Endometrial microvascular endothelial cells (primary cell): ENCODE data around the gene NAT8L. TPM values are rescaled to one million over a fixed set of nuclear protein-coding genes. Genes with fewer than 3 reads are reported as not detected.
"Not testable (repeated sequence)": the region's sequence is repeated elsewhere in the genome, so short reads cannot be mapped to it uniquely, and the experiment has no call there.

Experiments
- in situ Hi-C: cut with HindIII; loops from 2 replicates; pipeline ENCODE4 v1.10.0; 2017; ENCODE audit warnings: low sequenced_read_pairs, low pct_unique_long_range_greater_than_20kb; ENCODE audit errors: inconsistent ontology term
- total RNA-seq: library from RNA; depleted of rRNA; stranded (reverse); fragments of >200 nt; gene quantifications from one replicate; pipeline ENCODE4 v1.2.3, GENCODE V29; 2015; ENCODE audit errors: inconsistent ontology term

The NAT8L gene
- not detected for total RNA-seq

- in situ Hi-C loops: no loop called here
These were observed at the start of gene NAT8L for GRCh38 chr4:2059046-2059725. Gene NAT8L, plus strand, starts transcription at chr4:2059327. Its CDS starts 185 bp downstream, at chr4:2059512.

DNA sequence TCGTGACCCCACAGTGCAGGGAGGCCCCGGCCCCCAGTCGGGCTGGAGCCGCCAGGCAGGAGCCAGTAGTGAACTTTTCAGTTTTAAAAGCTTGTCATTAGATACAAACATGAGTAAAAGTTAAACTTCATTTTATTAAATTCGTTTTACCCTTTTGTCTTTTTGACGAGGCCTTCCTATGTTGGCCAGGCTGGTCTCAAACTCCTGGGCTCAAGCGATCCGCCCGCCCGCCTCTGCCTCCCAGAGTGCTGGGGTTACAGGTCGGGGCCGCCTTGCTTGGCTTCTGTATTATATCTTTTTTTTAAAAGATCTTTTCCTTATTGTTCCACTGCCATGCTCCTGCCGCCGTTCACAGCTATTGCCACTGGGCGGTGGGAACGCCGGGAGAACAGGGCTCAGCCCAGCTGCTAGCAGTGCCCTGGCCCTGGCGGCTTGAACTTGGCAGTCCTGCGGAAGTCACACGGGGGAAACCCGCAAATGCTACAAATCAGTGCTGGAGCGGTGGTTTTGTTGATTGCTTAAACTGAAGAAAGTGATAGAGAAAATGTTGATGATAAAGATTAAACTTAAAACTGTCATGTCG, 49.4 kb upstream of the NAT8L start:
- in situ Hi-C loops: no loop called here

GRCh38 chr4:2011583-2011982, 47.5 kb upstream of the NAT8L start:
- in situ Hi-C loops: no loop called here

DNA sequence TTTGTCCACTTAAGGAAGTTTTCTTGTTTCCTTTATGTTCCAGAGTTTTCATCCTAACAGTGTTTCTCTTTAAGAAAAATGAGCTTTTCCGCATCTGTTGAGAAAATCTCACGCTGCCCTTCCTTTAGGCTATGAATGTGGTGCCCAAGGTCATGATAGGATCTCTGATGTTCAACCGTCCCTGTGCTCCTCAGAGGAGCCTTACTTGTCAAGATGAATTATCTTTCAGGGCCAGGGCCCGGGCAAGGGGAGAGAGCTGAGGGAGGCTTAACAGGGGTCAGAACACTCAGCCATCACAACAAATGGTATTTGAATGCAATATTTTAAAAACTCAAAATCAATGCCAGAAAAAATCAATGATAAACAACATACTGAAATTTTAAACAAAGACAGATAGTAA, 44.1 kb upstream of the NAT8L start:
- in situ Hi-C loops: no loop called here

DNA sequence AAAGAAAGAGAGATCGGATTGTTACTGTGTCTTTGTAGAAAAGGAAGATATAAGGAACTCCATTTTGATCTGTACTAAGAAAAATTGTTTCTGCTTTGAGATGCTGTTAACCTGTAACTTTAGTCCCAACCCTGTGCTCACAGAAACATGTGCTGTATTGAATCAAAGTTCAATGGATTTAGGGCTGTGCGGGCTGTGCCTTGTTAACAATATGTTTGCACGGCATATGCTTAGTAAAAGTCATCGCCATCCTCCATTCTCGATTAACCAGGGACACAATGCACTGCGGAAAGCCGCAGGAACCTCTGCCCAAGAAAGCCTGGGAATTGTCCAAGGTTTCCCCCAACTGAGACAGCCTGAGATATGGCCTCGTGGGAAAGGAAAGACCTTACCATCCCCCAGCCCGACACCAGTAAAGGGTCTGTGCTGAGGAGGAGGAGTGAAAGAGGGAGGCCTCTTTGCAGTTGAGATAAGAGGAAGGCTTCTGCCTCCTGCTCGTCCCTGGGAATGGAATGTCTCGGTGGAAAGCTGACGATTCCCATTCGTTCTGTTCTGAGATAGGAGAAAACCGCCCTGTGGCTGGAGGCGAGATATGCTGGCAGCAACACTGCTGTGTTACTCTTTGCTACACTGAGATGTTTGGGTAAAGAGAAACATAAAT, 37.6 kb upstream of the NAT8L start:
- in situ Hi-C loops: not testable (repeated sequence)

GRCh38 chr4:2024683-2025082, 34.4 kb upstream of the NAT8L start:
- in situ Hi-C loops: no loop called here

- in situ Hi-C loops: no loop called here
These were observed 33.3 kb upstream of the NAT8L start for GRCh38 chr4:2025817-2026216.

GRCh38 chr4:2027120-2027519, 32.0 kb upstream of the NAT8L start:
- in situ Hi-C loops: not testable (repeated sequence)

- in situ Hi-C loops: not testable (repeated sequence)
These were observed 28.0 kb upstream of the NAT8L start for GRCh38 chr4:2031161-2031560.

GRCh38 chr4:2036327-2036726, 22.8 kb upstream of the NAT8L start:
- in situ Hi-C loops: no loop called here

- in situ Hi-C loops: no loop called here
These were observed 22.3 kb upstream of the NAT8L start for GRCh38 chr4:2036866-2037265.

DNA sequence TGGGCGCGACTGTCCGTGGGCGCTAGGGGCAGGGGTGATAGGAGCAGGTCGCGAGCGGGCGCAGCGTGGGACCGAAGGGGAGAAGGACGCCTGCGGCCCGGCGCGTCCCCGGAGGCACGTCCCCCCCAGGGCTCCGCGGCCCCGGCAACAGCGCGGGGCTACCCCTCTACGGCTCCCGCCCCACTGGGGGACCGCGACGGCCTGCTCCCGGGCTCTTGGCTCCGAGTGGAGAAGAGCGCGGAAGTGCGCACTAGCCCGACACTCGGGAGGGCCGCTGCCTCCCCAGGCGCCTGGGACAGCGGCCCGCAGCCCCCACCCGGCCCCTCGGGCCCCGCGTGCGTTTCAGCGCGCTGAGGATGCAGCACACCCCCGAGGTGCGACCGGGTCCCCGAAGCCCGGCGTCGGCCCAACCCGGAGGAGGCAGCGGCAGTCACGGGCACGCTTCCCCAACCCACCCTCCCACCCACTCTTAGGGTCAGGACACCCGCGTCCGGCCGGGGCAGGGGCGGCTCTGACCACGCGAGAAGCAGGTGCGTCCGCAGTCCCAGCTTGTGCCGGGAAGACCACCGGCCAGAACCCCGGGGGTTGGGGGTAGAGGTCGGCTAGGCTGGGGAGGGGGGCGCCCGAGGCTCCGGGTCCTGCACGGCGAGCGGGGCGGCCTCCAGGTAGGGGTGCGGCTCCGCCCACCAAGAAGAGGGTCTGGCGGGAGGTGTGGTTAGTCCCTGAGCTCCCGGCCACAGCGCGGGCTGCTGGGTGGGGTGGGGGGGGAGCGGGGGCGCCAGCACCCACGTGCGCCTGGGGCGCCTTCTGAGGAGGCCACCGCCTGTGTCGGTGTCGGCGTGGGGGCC, 18.5 kb upstream of the NAT8L start:
- in situ Hi-C loops: no loop called here

DNA sequence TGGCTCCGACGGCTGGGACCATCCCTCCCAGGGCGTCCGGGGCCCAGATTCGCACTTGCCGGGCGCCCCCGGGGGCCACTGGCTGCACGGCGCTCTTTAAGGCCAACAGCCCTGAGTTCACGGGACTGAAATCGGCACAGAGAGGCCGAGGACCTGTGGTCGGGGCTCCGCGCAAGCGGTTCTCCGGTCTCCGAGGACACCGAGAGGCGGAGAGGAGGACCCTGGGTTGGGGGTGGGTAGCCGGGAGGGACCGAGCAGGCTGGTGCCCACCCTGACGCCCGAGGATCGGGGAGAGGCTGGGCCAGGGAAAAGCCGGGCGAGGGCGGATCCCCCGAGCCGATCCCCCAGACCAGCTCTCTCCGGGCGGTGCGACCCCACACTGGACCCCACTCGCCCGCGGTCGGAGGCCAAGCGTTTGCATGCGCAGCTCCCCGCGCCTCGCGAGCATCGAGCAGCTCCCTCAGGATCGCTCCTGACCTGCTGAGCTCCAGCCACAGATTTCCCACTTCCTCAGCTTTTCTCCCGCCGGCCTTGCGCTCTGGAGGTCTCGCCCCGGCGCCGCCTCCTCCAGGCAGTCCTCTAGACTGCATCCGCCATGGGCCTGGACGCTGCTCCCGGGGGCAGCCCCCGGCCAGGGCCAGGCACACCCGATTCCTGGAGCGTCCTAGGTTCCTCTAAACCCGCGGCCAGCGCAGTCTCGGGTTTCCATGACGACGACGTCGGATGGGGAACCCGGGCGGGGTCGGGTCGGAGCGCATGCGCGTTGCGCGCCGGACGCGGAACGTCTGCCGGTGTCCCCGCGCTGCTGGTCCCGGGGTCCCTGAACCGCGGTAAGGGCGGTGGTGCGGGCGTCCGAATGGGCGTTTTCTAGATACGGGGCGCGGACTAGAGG, 17.6 kb upstream of the NAT8L start:
- in situ Hi-C loops: no loop called here

- in situ Hi-C loops: no loop called here
These were observed 16.8 kb upstream of the NAT8L start for GRCh38 chr4:2042204-2042946.

- in situ Hi-C loops: no loop called here
These were observed 16.2 kb upstream of the NAT8L start for GRCh38 chr4:2042947-2043395.

DNA sequence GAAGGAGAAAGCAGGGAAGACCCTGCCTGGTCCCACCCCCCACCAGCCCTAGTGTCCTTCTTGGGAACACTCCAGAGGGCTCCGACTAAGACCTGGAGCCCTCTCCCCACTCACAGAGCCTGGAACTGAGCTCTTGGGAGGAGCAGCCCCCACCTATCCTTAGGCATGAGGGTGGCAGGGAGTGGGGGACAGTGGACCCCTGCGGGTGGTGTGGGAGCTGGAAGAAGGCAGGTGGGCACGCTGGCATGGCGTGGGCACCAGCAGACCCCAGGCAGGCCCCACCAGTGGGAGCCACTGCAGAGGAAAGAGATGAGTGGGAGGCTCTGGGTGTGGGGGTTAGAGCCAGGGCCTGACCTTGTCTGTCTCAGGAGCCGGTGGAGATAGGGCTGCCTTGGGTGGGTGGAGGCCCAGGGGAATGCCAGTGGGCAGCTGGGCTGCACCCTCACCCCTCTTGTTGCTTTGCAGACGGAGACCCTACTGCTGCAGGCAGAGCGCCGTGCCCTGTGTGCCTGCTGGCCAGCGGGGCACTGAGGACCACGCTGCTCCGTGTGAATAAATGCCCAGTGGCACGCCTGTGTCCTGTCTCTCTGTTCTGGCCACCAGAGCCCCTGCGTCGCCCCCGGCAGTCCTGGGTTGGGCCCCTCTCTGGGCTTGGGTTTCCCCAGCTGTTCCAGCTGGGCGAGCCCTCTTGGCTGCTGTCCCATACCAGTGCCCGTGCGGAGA, 15.6 kb upstream of the NAT8L start:
- in situ Hi-C loops: no loop called here

DNA sequence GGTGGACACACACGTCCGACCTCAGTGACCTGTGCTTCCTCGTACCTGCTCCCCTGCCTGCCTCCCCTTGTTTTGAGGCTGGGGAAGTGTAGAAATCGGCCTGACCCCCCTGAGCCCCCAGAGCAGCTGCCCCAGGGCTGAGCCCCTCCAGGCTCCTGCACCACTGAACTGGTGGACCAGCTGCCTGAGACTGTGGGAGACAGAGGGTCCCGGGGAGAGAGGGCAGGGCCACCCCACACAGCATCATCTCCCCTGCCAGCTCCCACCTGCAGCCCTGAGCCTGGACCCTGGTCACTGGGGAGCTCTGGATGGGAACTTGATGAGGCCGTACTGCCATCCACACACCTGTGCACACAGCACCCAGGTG, 15.0 kb upstream of the NAT8L start:
- in situ Hi-C loops: no loop called here
